ENCODE data around the gene MUC20.
"Not testable (repeated sequence)": the region's sequence is repeated elsewhere in the genome, so short reads cannot be mapped to it uniquely, and the experiment has no call there.

MUC20 gene

DNA sequence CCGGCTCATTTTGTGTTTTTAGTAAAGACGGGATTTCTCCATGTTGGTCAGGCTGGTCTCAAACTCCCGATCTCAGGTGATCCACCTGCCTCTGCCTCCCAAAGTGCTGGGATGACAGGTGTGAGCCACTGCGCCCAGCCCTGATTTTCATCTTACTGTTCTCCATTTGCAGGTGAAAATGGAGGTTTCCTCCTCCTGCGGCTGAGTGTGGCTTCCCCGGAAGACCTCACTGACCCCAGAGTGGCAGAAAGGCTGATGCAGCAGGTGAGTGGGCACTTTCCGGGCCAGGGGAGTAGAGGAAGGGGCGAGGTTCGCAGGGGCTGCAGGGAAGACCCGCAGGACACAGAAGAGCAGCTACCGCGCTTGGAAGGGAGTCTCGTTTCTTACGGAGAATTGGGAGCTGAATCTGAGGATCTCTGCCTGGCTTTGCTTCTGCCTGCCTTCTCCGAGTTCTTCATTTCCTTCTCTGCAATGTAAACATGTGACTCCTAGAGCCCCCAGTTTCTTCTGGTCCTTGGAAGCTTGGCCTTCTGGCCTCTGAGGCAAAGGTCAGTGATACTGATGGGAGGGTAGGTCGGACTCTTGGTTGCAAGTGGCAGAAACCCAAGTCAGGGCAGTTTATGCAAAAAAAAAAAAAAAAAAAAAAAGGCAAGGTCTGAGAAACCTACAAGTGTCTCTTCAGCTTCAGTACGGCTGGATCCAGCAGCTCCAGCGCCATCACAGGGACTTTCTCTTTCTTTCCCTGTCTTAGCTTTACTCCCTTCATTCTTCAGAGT is 8.9 kb downstream of the MUC20 start:
- TF ChIP-seq, protein P1, sequence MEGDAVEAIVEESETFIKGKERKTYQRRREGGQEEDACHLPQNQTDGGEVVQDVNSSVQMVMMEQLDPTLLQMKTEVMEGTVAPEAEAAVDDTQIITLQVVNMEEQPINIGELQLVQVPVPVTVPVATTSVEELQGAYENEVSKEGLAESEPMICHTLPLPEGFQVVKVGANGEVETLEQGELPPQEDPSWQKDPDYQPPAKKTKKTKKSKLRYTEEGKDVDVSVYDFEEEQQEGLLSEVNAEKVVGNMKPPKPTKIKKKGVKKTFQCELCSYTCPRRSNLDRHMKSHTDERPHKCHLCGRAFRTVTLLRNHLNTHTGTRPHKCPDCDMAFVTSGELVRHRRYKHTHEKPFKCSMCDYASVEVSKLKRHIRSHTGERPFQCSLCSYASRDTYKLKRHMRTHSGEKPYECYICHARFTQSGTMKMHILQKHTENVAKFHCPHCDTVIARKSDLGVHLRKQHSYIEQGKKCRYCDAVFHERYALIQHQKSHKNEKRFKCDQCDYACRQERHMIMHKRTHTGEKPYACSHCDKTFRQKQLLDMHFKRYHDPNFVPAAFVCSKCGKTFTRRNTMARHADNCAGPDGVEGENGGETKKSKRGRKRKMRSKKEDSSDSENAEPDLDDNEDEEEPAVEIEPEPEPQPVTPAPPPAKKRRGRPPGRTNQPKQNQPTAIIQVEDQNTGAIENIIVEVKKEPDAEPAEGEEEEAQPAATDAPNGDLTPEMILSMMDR (IDR thresholded peaks at IDR 0.05) = no peak
- no peak overlapping the region for H3K27ac ChIP-seq

DNA sequence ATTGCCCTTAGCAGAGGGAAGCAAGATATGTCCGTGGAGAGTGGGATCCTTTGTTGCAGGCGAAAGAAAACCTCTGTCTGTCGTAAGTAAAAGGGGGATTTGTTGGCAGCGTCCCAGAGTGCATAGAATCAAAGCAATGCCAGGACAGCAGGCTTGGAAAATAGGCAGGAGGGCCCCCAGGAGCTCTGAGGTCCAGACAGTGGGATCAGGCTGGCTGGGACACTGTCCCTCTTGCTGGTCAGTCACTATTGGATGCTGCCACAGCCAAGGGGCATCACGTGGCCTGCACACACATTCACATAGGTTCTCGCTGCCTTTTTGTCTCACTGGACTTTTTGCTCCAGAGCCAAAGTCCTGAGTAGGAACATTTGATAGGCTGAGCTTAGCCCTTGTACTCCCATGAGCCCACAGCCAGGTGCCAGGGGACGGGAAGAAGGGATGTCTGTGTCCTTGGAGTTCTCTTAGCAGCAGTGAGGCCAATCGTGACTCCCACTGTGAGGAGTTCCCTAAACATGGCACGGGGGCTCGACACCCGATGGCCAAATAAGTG is 10.7 kb downstream of the MUC20 start:
- TF ChIP-seq, protein P1 (IDR thresholded peaks at IDR 0.05) = no peak
- TF ChIP-seq ZFX (IDR thresholded peaks at IDR 0.05; ENCODE audit: borderline replicate concordance) = no peak
- H3K27ac ChIP-seq = no peak overlapping the region

DNA sequence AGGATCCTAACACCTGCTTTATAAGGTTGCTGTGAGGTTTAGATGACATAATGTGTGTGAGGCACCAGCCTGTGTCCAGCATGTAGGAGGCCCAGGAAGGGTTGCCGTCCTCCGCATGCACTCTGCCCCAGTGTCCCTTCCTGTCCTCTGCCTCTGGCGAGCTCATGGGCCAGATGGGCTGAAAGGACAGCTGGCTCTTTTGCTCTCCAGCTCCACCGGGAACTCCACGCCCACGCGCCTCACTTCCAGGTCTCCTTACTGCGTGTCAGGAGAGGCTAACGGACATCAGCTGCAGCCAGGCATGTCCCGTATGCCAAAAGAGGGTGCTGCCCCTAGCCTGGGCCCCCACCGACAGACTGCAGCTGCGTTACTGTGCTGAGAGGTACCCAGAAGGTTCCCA is 12.2 kb downstream of the MUC20 start:
- H3K27ac ChIP-seq = no peak overlapping the region
- TF ChIP-seq ZFX (IDR thresholded peaks at IDR 0.05; ENCODE audit: borderline replicate concordance) = no peak
- TF ChIP-seq, protein P1 (IDR thresholded peaks at IDR 0.05) = no peak

DNA sequence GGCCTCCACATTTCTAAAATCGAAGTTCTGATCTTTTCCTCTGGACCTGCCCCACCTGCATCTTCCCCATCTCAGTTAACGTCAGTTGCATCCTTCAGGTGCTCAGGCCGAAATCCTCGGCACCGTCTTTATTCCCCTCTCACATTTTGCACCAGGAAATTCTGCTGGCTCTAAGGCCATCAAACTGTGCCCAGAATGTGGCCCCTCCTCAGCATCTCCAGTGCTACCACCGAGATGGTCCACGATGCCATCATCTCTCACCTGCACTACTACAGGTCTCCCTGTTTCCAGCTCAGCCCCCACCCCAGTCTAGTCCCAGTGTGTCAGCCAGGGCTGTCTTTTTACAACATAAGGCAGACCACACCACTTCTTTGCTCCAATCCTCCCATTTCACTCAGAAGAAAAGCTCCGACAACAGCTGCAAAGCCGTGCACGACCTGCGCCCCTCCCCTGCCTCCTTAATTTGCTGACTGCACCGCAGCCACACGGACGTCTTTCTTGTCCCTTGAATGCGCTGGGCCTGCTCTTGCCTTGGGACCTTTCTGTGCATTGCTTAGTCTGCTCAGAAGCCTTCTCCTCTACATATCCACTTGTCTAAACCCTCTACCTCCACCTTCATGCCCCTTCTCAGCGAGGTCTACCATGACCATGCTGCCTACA is 14.4 kb downstream of the MUC20 start:
- no peak overlapping the region for H3K27ac ChIP-seq

DNA sequence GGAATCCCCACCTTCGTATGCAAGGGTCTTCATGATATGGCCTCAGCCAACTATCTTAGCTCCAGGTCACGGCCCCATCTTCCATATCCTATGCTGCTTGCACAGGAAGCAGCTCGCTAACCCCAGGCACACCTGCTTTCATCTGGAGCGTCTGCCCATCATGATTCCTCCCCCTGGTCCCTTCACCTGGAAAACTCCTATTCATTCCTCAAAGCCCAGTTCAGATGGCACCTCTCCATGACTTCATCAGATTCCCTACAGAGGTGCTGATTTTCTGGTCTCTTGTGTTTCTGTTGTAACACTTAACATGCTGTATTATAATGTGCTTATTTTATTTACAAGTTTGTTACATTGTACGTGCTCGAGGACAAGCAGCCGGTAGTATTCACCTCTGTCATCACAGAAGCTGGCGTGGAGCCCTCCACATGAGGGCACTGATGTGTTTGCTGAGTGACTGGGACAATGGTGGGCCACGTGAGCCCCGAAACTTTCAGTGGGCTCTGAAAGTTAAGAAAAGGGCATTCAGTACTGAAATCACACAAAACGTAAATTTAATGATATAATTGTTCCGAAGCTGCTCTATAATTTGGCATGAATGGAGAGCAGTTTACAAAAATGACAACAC is 16.2 kb downstream of the MUC20 start:
- H3K27ac ChIP-seq = no peak overlapping the region
- TF ChIP-seq ZFX (IDR thresholded peaks at IDR 0.05; ENCODE audit: borderline replicate concordance) = no peak
- TF ChIP-seq, protein P1 (IDR thresholded peaks at IDR 0.05) = no peak

More for the DNA sequence above, 14.4 kb downstream of the MUC20 start:
- TF ChIP-seq ZFX (IDR thresholded peaks at IDR 0.05; ENCODE audit: borderline replicate concordance) = no peak

DNA sequence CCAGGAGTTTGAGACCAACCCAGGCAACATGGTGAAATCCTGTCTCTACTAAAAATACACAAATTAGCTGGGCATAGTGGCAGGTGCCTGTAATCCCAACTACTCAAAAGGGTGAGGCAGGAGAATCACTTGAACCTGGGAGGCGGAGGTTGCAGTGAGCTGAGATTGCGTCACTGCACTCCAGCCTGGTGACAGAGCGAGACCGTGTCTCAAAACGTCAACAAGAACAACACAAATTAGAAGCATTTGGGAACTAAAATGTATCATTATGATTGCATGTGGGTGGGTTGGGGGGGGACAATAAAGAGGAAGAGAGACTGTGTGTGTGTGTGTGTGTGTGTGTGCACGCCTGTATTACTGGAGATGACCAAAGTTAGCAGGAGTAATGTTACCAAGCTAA is 17.0 kb downstream of the MUC20 start:
- not testable (repeated sequence) for H3K27ac ChIP-seq

DNA sequence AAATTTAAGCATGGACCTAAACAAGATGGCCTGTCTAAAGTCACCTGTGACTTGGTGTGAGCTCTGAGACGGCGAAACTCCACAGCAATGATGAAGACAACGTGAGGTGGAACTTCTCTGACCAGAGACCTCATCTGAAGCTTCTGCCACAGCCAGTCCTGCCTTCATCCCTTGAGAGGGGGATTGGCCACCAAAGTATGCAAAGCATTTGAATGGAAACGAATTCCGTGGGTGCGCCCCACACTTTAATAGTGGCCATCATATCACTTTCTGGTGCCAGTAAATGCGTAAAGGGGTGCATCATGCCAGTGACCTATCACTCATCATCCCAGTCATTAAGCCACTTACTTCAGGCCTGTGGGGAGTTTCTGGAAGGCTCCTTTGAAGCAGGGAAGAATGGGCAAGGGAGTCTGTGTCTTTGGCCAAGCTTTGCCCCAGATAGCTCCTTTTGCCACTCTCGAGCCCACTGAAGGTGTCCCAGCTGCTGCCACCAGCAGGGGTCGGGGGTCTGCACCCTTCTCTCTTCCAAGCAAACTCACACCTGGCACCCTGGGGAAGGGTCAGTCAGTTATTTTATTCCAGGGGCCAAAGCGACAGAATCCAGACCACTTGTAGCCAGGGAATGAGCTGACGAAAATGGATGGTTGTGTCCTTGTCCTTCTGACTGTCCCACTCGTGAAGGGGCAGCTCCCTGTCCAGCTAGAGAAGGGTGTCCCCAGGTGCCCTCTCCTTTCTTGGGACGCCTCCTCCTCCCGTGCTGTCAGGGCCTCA is 17.7 kb downstream of the MUC20 start:
- TF ChIP-seq, protein P1 (IDR thresholded peaks at IDR 0.05) = no peak
- no peak for TF ChIP-seq ZFX (IDR thresholded peaks at IDR 0.05; ENCODE audit: borderline replicate concordance)
- no peak overlapping the region for H3K27ac ChIP-seq
